RPMI8226 (cell line): ENCODE data around the gene AAMDC.

Experiments used
- DNase-seq: peaks from one replicate; pipeline ENCODE4 v3.0.0-alpha.2; 2015

Gene AAMDC

DNA sequence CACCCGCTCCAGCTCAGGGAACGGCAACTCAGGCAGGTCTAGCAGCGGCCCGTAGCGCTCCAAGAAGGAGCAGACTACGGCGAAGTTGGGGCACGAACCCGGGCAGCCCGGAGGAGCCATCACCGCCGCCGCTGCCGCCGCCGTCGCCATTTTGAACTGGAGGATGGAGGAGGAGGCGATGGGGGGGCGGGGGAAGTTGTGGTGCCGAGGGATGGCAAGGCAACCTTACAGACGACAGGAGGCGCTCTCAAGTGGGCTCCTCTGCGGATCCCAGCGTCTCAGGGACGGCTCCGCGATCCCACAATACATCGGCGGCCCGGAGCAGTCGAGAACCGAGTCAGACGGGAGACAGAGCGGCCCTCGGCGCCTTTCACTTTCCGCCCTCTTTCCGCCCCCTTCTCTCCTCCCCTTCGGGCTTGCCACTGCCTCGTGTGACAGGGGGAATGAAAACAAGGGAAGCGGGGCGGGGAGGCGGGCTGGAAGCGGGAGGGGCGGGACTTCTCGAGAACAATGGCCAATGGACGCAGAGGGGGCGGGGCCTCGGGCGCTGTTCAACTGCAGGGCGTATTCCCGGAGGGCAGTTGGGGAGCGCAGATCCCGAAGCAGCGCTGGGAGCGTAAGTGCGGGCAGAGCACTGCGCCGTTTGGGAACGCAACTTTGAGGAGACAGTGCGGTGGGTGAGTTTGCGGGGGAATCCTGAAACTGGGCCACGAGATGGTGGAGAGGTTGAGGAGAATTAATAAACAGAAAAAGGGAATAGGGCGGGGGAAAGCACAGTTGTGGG, at the start of gene AAMDC, which contains the start of gene RSF1:
Gene AAMDC (plus strand): TSS at position 580 of the 784 bp plus-strand sequence. CDS start 21,353 bp downstream, outside the sequence.
Gene RSF1 (minus strand): TSS at position 158 of the 784 bp plus-strand sequence. CDS start 8 bp downstream, at position 150.
- peak; percentile 99 for DNase-seq

GRCh38 chr11:77775936-77776335, 45.0 kb upstream of the AAMDC start:
- no peak for DNase-seq

DNA sequence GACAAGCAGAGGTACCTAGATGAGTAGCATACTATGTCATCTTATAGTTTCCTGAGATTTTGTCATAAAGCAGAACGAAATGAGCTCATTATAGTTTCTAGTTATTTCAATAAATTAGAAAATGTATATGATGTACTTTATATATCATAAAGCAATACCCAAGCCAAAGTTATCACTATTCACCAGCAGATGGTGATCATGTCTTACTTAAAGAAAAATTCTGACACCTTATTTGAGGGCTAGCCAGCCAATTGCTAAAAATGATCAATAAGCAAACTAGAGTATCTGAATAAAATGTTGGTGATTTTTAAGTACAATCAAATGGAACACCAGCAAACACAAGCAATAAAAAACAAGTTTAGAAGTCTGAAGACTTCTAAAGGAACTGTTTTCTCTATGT, 44.5 kb upstream of the AAMDC start:
- peak; percentile 46 for DNase-seq

GRCh38 chr11:77778118-77778517, 42.8 kb upstream of the AAMDC start:
- DNase-seq, result no peak

- DNase-seq, result no peak
Measured at GRCh38 chr11:77778549-77778948, 42.4 kb upstream of the AAMDC start.

DNA sequence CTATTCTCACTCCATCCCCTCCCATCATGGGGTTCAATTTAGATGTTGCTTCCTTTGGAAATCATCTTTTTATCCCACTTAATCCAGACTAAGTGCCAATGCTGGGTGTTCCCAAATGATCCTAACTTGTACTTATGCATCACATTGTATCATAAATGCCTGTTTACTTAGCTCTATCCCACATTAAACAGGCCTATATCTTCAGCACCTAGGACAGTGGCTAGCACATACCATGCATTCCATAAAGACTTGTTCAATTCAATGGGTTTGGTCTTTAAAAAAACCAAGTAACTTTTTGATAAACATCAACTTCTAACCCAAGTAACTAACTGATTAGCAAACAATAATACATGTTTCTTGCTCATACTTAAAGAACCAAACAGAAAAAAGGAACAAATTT, 41.0 kb upstream of the AAMDC start:
- peak; percentile 8 for DNase-seq

GRCh38 chr11:77783025-77783424, 37.9 kb upstream of the AAMDC start:
- no peak for DNase-seq

GRCh38 chr11:77784572-77784971, 36.4 kb upstream of the AAMDC start:
- DNase-seq, result no peak

DNA sequence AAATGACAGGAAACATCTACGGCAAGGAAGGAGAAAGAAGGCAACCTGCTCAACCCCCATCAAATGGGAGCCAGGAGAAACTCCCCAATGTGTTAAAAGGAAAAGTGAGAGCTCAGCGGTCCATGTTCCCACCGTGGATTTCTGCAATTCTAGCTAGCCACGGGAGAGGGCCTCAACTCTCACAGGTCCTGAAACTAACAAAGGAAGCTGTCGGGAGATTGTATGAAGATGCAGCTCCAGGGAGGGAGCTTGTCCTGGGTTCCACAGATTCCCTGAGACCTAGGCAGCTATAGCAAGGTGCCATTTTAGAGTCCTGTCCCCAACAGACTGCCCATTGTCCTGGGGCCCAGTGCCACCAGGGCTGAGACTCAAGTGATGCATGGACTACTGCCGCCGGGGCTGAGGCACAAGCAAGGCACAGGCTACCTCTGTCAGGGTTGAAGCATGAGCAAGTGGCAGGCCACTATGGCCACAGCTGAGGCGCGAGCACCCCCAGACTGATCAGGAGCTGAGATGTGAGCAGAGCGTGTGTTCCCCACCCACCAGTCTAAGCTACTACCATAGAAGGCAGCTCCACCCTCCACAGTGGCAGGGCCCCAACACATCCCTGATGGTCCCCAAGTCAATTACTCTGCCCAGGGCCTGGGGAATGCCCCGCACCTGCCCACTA, 31.7 kb upstream of the AAMDC start:
- DNase-seq, result no peak

DNA sequence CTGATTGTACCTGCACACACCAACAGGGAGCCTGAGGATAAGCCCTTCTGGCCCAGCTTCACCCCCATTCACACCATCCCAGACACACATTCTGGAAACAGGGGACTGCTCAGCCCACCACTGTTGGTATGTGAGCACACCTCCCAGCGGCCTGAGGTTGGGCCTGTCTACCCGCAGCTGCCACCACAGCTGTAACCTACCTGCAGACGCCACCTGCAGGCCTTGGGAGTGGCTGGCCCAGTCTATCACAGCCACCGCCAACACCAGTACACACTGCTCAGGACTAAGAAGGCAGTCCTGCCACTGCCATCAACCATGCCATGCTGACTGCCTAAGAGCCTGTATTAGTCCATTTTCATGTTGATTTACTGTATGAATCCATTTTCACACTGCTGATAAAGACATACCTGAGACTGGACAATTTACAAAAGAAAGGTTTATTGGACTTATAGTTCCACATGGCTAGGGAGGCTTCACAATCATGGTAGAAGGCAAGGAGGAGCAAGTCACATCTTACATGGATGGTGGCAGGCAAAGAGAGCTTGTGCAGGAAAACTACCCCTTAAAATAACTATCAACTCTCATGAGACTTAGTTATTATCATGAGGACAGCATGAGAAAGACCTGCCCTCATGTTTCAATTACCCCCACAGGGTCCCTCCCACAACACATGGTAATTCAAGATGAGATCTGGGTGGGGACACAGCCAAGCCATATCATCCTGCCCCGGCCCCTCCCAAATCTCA, 31.0 kb upstream of the AAMDC start:
- DNase-seq, result no peak

DNA sequence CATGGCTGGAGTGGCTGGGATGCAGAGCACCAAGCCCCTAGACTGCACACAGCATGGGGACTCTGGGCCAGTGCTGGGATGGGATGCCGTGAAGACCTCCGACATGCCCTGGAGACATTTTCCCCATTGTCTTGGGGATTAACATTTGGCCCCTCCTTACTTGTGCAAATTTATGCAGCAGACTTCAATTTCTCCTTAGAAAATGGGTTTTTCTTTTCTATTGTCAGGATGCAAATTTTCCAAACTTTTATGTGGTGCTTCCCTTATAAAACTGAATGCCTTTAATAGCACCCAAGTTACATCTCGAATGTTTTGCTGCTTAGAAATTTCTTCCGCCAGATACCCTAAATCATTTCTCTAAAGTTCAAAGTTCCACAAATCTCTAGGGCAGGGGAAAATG, 29.6 kb upstream of the AAMDC start:
- DNase-seq, result no peak

DNA sequence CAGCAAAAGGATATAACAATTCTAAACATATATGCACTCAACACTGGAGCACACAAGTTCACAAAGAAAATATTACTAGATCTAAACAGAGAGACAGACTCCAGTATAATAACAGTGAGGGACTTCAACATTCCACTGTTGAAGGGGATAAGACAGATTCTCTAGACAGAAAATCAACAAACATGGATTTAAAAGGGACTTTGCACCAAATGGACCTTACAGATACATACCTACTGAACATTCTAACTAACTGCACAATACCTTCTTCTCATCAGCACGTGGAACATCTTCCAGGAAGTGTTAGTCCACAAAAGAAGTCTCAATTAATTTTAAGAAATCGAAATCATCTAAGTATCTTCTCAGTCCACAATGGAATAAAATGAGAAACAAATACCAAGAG, 27.0 kb upstream of the AAMDC start:
- no peak for DNase-seq

GRCh38 chr11:77799338-77799737, 21.6 kb upstream of the AAMDC start:
- DNase-seq, result no peak

DNA sequence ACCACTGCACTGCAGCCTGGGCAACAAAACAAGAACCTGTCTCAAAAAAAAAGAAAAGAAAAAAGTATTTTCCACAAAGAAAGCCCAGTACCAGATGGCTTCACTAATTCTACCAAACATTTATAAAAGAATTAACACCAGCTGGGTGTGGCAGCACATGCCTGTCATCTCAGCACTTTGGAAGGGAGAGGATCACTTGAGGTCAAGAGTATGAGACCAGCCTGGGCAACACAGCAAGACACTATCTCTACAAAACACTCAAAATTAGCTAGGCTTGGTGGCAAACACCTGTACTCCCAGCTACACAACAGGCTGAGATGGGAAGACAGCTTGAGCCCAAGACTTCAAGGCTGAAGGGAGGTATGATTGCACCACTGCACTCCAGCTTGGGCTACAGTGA, 20.5 kb upstream of the AAMDC start:
- DNase-seq, result no peak

GRCh38 chr11:77801477-77801876, 19.5 kb upstream of the AAMDC start:
- no peak for DNase-seq

DNA sequence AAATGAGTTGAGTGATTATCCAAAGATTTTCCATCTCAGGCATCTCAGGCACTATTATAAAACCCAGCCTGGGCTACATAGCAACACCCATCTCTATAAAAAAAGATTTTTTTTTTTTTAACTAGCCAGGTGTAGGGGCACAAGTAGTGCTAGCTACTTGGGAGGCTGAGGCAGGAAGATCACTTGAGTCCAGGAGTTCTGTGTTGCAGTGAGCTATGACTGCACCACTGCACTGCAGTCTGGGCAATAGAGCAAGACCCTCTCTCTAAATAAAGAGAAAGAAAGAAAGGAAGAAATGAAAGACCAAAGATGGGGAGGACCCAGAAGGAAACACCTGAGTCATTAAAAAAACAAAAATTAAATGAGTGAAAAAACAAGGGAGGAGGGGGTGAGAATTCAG, 14.5 kb upstream of the AAMDC start:
- DNase-seq, result no peak

GRCh38 chr11:77806993-77807392, 14.0 kb upstream of the AAMDC start:
- DNase-seq, result no peak

DNA sequence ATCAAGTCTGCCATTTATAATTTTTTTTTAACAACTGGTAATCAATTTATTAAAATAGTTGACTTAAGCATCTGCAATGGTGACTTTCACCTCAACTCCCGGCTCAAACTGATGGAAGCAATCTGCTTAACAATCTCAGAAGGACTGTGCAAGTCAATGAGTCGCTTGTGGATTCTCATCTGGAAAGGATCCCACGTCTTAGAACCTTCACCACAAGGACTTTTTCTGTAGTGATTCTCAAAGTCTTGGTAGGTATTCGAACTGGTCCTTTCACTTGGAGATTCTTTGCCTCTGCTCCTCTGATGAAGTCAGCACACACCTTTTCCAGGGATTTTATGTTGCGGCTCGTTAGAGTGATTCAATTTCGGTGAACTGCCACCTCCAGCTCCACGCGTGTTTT, 7.7 kb upstream of the AAMDC start:
- DNase-seq, result no peak

GRCh38 chr11:77814848-77815247, 6.1 kb upstream of the AAMDC start:
- DNase-seq, result no peak

DNA sequence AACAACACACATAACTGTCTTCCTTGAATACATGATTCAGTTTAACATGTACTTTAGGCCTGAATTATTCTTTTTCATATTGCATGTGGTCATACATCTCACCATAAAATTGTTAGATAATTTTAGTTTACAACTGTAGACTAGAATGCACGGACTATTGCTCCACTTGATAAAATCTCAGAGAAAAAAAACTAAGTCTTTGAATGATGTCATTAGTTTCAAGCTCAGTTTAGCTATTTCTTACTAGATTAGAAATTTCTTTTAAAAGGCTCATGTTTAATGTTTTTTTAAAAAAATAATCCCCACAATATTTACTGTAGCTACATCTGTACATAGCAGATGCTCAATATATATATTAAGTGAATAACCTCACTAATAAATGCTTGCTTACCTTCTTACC, 5.5 kb upstream of the AAMDC start:
- DNase-seq, result no peak

GRCh38 chr11:77819411-77819920, 1.5 kb upstream of the AAMDC start:
- DNase-seq, result peak; percentile 92

GRCh38 chr11:77819921-77820564, 901 bp upstream of the AAMDC start:
- peak; percentile 46 for DNase-seq

DNA sequence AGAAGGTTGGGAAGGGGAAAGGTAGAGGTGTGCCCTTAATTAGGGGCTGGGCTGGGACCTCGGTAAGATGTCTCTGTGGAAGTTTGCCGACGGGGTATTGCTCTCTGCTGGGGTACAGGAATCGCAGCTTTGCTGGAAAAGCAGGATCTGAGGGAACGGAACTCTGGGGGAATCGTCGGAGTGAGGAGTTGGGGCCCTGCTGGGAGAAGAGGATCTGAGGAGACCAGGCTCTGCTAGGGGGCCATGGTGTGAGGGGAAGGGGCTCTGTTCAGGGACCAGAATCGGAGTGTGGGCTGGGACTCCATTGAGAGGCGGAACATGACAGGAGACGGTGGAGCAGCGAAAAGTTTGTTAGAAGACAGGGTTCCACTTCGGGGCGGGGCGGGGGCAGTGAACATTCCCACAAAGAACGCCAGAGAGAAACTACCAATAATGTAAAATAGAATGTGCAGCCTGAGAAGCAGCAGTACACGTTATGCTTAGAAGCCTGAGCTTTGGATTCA, 456 bp downstream of the AAMDC start:
- peak; percentile 31 for DNase-seq
